Measurements from ENCODE around the gene ST6GALNAC1. TPM values are rescaled to one million over a fixed set of nuclear protein-coding genes. Genes with fewer than 3 reads are reported as not detected.
A peak's percentile ranks its signal among the peaks of the same experiment; 100 is the strongest.

The ST6GALNAC1 gene
- total and polyA plus RNA-seq, 2 of the 13 experiments (the other 11 are each of a cell fraction or from before 2014, with no cell fraction given) = not detected

DNA sequence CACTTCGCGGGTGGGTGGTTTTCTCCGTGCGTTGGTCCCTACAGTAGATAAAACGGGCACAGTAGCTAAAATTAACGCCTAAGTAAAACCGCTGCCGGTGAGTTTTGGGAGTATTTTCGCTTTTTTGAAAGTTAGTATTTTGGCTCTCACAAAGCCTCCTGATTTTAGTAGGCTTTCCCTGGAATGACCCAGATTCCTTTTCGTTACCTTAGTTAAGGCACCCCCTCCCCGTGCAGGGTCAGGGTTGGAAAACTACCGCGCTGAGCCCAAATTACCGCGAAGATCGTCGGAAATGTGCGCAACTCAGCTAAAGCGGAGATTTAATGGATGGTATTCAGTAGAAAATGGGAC lies 28.3 kb upstream of the ST6GALNAC1 start (continued):
- TF ChIP-seq, protein P1, sequence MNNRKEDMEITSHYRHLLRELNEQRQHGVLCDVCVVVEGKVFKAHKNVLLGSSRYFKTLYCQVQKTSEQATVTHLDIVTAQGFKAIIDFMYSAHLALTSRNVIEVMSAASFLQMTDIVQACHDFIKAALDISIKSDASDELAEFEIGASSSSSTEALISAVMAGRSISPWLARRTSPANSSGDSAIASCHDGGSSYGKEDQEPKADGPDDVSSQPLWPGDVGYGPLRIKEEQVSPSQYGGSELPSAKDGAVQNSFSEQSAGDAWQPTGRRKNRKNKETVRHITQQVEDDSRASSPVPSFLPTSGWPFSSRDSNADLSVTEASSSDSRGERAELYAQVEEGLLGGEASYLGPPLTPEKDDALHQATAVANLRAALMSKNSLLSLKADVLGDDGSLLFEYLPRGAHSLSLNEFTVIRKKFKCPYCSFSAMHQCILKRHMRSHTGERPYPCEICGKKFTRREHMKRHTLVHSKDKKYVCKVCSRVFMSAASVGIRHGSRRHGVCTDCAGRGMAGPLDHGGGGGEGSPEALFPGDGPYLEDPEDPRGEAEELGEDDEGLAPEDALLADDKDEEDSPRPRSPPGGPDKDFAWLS (CRISPR knock-in tag; IDR thresholded peaks at IDR 0.05; ENCODE audit: borderline replicate concordance) = no peak
- no peak for TF ChIP-seq ZNF292 (CRISPR knock-in tag; IDR thresholded peaks at IDR 0.05; ENCODE audit: borderline replicate concordance, low read depth)
- TF ChIP-seq, protein P2, sequence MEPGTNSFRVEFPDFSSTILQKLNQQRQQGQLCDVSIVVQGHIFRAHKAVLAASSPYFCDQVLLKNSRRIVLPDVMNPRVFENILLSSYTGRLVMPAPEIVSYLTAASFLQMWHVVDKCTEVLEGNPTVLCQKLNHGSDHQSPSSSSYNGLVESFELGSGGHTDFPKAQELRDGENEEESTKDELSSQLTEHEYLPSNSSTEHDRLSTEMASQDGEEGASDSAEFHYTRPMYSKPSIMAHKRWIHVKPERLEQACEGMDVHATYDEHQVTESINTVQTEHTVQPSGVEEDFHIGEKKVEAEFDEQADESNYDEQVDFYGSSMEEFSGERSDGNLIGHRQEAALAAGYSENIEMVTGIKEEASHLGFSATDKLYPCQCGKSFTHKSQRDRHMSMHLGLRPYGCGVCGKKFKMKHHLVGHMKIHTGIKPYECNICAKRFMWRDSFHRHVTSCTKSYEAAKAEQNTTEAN (CRISPR knock-in tag; conservative IDR thresholded peaks at IDR 0.05) = 0 out of 2 replicates have a peak, but pooled peaks have one; percentile 67

DNA sequence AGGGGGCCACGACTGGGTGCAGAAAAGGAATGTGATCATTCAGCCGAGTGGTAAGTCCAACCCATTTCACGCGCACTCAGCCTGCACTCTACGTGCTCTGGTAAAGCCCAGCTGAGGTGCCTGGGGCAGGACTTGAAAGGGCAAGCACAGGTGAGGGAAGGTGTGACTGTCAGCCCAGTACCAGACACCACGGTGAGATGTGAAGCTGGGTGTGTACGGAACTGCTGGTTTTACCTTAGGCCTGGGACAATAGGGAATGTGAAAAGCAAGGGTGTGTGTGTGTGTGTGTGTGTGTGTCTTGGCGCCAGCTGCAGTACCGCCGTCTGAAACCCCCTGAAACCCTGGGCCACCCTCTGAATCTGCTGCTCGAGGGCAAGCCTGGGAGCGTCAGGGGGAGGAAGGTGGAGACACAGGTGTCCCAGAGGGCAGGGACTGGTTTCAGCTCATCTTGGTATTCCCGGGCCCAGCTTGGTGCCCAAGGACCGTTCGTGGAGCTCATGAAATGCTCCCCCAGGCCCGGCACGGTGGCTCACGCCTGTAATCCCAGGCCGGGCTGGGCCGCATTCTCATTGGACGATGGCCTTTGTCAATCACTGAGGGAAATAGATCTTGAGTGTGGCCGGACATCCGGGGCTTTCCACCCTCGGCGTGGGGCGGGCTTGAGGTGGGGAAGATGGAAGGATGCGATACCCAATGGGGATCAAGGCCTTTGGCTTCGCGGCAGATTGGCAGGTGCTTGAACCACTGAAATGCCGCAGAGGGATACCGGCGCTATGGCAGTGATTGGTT lies 27.8 kb upstream of the ST6GALNAC1 start:
- CTCF ChIA-PET (ENCODE audit: low intra/inter-chr PET ratio, low total read pairs) = no interaction called here
- Histone ChIP-seq H3K9ac (ENCODE audit: insufficient read depth, low read depth, low read length) (peak overlapping the region; percentile 82), H3K4me2 (ENCODE audit: low read depth, low read length) (peak overlapping the region; percentile 95), H3K27me3 (ENCODE audit: control insufficient read depth in 1 of 2, insufficient read depth in 2 of 2, low read length in 2 of 2) (no peaks in the 10 kb centered on the region; a peak in 1 of 5 replicates), H3K36me3 (replicated peaks in 1 of 2; ENCODE audit: control insufficient read depth in 1 of 2, insufficient read depth in 2 of 2, low read length in 2 of 2) (no peaks in the 10 kb centered on the region), H4K20me1 (ENCODE audit: insufficient read depth, low read length) (no peaks in the 10 kb centered on the region), H2AFZ (ENCODE audit: low read length) (peak overlapping the region; percentile 30), H3K4me1 (ENCODE audit: insufficient read depth, low read length) (peaks cover 54% of the 10 kb centered on the region), H3K9me3 (ENCODE audit: low read length) (no peaks in the 10 kb centered on the region), H3K4me3 (replicated peaks in 1 of 3; ENCODE audit: insufficient read depth in 1 of 3, low read depth in 2 of 3, low read length in 3 of 3) (peak overlapping the region; percentile 66 to 83 (median 80)), H3K79me2 (ENCODE audit: insufficient read depth, low read length) (no peaks in the 10 kb centered on the region), H3K27ac (ENCODE audit: extremely low read length, insufficient read depth, low read length) (peak overlapping the region; percentile 83)
- WGBS (ENCODE audit: low lambda C conversion rate) = 0% methylated on average over 23 of the region's 32 CpGs
- in situ Hi-C loops (cut with HindIII; ENCODE audit: extremely low pct_ligation_motif_present, low pct_unique_long_range_greater_than_20kb) = no loop called here
- POLR2A ChIA-PET = interaction anchor here (0.5 to 3.2 kb wide), 46 partner anchors 9 to 642 kb away, joined by 3 to 30 read pairs (median 5); partner anchors contain the start of genes JMJD6, METTL23, MFSD11 and RHBDF2
- peak; percentile 99 for FAIRE-seq
- TSS peak; percentile 86 for BruUV-seq (replicated peaks)
- intact Hi-C loops (cut with micrococcal nuclease; ENCODE audit: unreplicated experiment) = loop anchor here (5.0 kb wide), 1 partner anchor 149 kb away; no protein-coding TSS in a partner anchor
- DNase-seq (ENCODE audit: low spot score) = peak; percentile 100
- ATAC-seq = peak; percentile 93
- TF ChIP-seq SMARCC2 (IDR thresholded peaks at IDR 0.05) (no peak), HDAC2 (CRISPR knock-in tag; IDR thresholded peaks at IDR 0.05) (peak; percentile 28), ZZZ3 (CRISPR knock-in tag; IDR thresholded peaks at IDR 0.05; ENCODE audit: borderline replicate concordance) (peak; percentile 32; the same call in 1 of the 2 replicates), ZNF605 (CRISPR knock-in tag; IDR thresholded peaks at IDR 0.05) (0 out of 2 replicates have a peak, but pooled peaks have one; percentile 63), CHD2 (IDR thresholded peaks at IDR 0.05; ENCODE audit: low read depth, low read length) (peak; percentile 82), KMT2A (CRISPR knock-in tag; IDR thresholded peaks at IDR 0.05) (peak; percentile 31; the same call in 1 of the 2 replicates), MIER2 (CRISPR knock-in tag; IDR thresholded peaks at IDR 0.05) (no peak; the same call in none of the 2 replicates), GATA4 (IDR thresholded peaks at IDR 0.05; ENCODE audit: borderline replicate concordance, low read depth) (0 out of 2 replicates have a peak, but pooled peaks have one; percentile 35), DNMT3B (CRISPR knock-in tag; conservative IDR thresholded peaks at IDR 0.05) (peak; percentile 73), RORA (CRISPR knock-in tag; IDR thresholded peaks at IDR 0.05) (no peak), SIN3B (IDR thresholded peaks at IDR 0.05; ENCODE audit: low read length) (no peak), ZNF724P (CRISPR knock-in tag; IDR thresholded peaks at IDR 0.05; ENCODE audit: borderline replicate concordance) (peak; percentile 85; the same call in 1 of the 2 replicates), EP300 (IDR thresholded peaks at IDR 0.05; ENCODE audit: low read depth in 2 of 2, low read length in 2 of 2) (no peak; a peak in 1 of 4 replicates), EP300 (CRISPR knock-in tag; IDR thresholded peaks at IDR 0.05; ENCODE audit: borderline replicate concordance) (peak; percentile 52; the same call in 1 of the 2 replicates)
- TF ChIP-seq, protein P3, sequence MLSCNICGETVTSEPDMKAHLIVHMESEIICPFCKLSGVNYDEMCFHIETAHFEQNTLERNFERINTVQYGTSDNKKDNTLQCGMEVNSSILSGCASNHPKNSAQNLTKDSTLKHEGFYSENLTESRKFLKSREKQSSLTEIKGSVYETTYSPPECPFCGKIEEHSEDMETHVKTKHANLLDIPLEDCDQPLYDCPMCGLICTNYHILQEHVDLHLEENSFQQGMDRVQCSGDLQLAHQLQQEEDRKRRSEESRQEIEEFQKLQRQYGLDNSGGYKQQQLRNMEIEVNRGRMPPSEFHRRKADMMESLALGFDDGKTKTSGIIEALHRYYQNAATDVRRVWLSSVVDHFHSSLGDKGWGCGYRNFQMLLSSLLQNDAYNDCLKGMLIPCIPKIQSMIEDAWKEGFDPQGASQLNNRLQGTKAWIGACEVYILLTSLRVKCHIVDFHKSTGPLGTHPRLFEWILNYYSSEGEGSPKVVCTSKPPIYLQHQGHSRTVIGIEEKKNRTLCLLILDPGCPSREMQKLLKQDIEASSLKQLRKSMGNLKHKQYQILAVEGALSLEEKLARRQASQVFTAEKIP (CRISPR knock-in tag; IDR thresholded peaks at IDR 0.05; ENCODE audit: borderline replicate concordance) = no peak

All from HepG2 (cell line).